ENCODE results near the gene KRT73. TPM values are rescaled to one million over a fixed set of nuclear protein-coding genes. Genes with fewer than 3 reads are reported as not detected.

Gene KRT73
- total and polyA plus RNA-seq, 2 experiments from 2014 or later, result not detected

- Histone ChIP-seq H2AFZ (no peak overlapping the region), H3K36me3 (replicated peaks; ENCODE audit: insufficient read depth, low read depth) (no peaks in the 10 kb centered on the region), H3K9me2 (replicated peaks; ENCODE audit: insufficient read depth) (no peaks in the 10 kb centered on the region), H3K4me2 (no peak overlapping the region), H3K9me3 (ENCODE audit: low read depth) (no peaks in the 10 kb centered on the region), H3K79me2 (no peaks in the 10 kb centered on the region), H3K27ac (no peak overlapping the region), H3K4me1 (ENCODE audit: insufficient read depth) (no peaks in the 10 kb centered on the region), H3K27me3 (peaks cover 29% of the 10 kb centered on the region), H4K20me1 (ENCODE audit: insufficient read depth, poor library complexity, severe bottlenecking) (no peaks in the 10 kb centered on the region), H3K4me3 (no peak overlapping the region)
- WGBS (ENCODE audit: low lambda C conversion rate, missing lambda C conversion rate), result 69% methylated on average over 6 of the region's 6 CpGs
- no peak for DNase-seq (ENCODE audit: low spot score)
- no peak for TF ChIP-seq EZH2 (IDR thresholded peaks at IDR 0.05; ENCODE audit: borderline replicate concordance)
- TF ChIP-seq EZH2phosphoT487 (IDR thresholded peaks at IDR 0.05; ENCODE audit: low read depth, severe bottlenecking, unreplicated experiment), result no peak
- TF ChIP-seq CTCF (IDR thresholded peaks at IDR 0.05; ENCODE audit: poor library complexity), result no peak
These were observed 36.9 kb upstream of the KRT73 start for GRCh38 chr12:52655251-52655650.

DNA sequence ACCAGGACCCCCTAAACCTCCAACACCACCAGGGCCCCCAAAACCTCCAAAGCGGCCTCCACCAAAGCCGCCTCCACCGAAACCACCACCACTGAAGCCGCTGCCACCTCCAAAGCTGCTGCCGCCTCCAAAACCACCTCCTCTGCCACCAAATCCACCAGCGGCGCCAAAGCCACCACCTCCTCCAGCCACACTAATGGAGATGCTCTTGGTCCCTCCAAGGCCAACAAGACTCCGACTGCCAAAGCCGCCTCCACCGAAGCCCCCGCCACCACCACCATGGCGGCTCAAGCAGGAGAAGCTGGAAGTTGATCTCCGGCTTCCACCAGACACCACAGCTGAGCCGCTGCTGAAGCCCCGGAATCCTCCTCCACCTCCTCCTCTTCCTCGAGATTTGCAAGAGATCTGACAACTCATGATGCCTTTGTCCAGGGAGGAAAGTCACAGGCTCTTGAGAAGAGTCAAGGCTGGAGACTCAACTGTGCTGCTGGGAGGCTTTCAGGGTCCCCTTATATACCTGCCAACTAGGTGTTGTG, 33.4 kb upstream of the KRT73 start, which contains the start of gene KRT2:
KRT2 (minus strand) TSS at position 486 of the 536 bp plus-strand sequence; CDS start at position 417, 69 bp downstream.
- H3K27ac ChIP-seq, result no peak within 1 kb of the TSS
- H3K4me1 ChIP-seq (ENCODE audit: insufficient read depth), result no peaks in the 10 kb centered on the region
- no peak for DNase-seq (ENCODE audit: low spot score)
- no peaks in the 10 kb centered on the region for H3K36me3 ChIP-seq (replicated peaks; ENCODE audit: insufficient read depth, low read depth)
- H3K9me2 ChIP-seq (replicated peaks; ENCODE audit: insufficient read depth), result no peaks in the 10 kb centered on the region
- 93% methylated on average over 16 of the region's 16 CpGs for WGBS (ENCODE audit: low lambda C conversion rate, missing lambda C conversion rate)
- H2AFZ ChIP-seq, result no peak within 1 kb of the TSS
- H3K9me3 ChIP-seq (ENCODE audit: low read depth), result no peaks in the 10 kb centered on the region
- H4K20me1 ChIP-seq (ENCODE audit: insufficient read depth, poor library complexity, severe bottlenecking), result no peaks in the 10 kb centered on the region
- TF ChIP-seq EZH2phosphoT487 (IDR thresholded peaks at IDR 0.05; ENCODE audit: low read depth, severe bottlenecking, unreplicated experiment) (no peak), EZH2 (IDR thresholded peaks at IDR 0.05; ENCODE audit: borderline replicate concordance) (no peak), CTCF (IDR thresholded peaks at IDR 0.05; ENCODE audit: poor library complexity) (no peak)
- peaks cover 17% of the 10 kb centered on the region for H3K27me3 ChIP-seq
- H3K4me3 ChIP-seq, result no peak within 1 kb of the TSS
- no peaks in the 10 kb centered on the region for H3K79me2 ChIP-seq
- H3K4me2 ChIP-seq, result peak within 1 kb of the TSS; percentile 41

DNA sequence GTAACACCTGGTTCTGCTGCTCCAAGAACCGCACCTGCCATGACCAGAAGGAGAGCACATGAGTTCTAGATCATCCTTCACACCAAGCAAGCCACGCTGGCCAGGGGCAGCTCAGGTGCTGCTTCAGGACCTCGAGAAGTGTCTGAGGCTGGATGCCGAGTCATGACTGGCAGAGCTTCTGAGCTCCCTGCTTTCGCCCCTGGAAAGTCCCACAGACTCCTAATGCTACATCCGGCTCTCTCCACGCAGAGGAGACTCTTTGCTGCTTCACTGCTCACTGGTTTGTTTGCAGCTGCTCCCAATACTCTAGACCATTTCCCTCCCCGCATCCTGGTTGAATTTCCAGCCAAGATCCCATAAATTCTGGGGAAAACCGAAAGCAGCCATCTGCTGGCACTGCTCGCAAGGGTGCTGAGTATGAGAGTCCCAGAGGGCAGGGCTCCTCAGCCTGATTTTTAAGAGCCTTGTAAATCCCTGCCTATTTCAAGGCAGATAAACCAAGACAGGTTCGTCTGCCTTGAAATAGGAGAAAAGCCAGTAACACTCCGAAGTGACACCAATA, 32.2 kb upstream of the KRT73 start:
- H3K4me1 ChIP-seq (ENCODE audit: insufficient read depth), result peaks cover 2% of the 10 kb centered on the region
- no peaks in the 10 kb centered on the region for H3K79me2 ChIP-seq
- H3K27ac ChIP-seq, result no peak overlapping the region
- H3K9me2 ChIP-seq (replicated peaks; ENCODE audit: insufficient read depth), result no peaks in the 10 kb centered on the region
- H3K4me3 ChIP-seq, result no peak overlapping the region
- no peak for DNase-seq (ENCODE audit: low spot score)
- no peaks in the 10 kb centered on the region for H4K20me1 ChIP-seq (ENCODE audit: insufficient read depth, poor library complexity, severe bottlenecking)
- peak overlapping the region; percentile 41 for H3K4me2 ChIP-seq
- TF ChIP-seq CTCF (IDR thresholded peaks at IDR 0.05; ENCODE audit: poor library complexity) (no peak), EZH2 (IDR thresholded peaks at IDR 0.05; ENCODE audit: borderline replicate concordance) (no peak), EZH2phosphoT487 (IDR thresholded peaks at IDR 0.05; ENCODE audit: low read depth, severe bottlenecking, unreplicated experiment) (no peak)
- 62% methylated on average over 12 of the region's 12 CpGs for WGBS (ENCODE audit: low lambda C conversion rate, missing lambda C conversion rate)
- no peaks in the 10 kb centered on the region for H3K36me3 ChIP-seq (replicated peaks; ENCODE audit: insufficient read depth, low read depth)
- no peak overlapping the region for H2AFZ ChIP-seq
- peaks cover 17% of the 10 kb centered on the region for H3K27me3 ChIP-seq
- no peaks in the 10 kb centered on the region for H3K9me3 ChIP-seq (ENCODE audit: low read depth)
